Tibial artery (tissue), 4 donors: ENCODE data around the gene CEP76.

Experiments used
- DNase-seq, 2 donors: peaks; one replicate each; pipeline ENCODE4 v3.0.0-alpha.2; 2019
- H3K27ac ChIP-seq, 2 donors: fragments of 200-600 bp; sonication (generic) in 1 of 2; 1 replicate in 1 of 2; 2 replicates in 1 of 2; pipeline ENCODE4 v1.5.1; 2018 to 2019; ENCODE audit warnings: mild to moderate bottlenecking in 1 of 2
- H3K27me3 ChIP-seq, 2 donors: fragments of 200-600 bp; sonication (generic) in 1 of 2; one replicate each; pipeline versions ENCODE4 v1.5.1 to v1.6.0; 2016 to 2019
- H3K36me3 ChIP-seq, 3 donors: fragments of 200-600 bp; sonication (generic) in 2 of 3; one replicate each; pipeline ENCODE4 v1.5.1; 2016 to 2019; ENCODE audit warnings: mild to moderate bottlenecking in 2 of 3
- H3K4me1 ChIP-seq, 4 donors: fragments of 200-600 bp; sonication (generic) in 2 of 4; 1 replicate in 3 of 4; 2 replicates in 1 of 4; pipeline ENCODE4 v1.5.1; 2016 to 2019
- H3K4me3 ChIP-seq, 2 donors: fragments of 200-600 bp; sonication (generic) in 1 of 2; 1 replicate in 1 of 2; 2 replicates in 1 of 2; pipeline ENCODE4 v1.5.1; 2018 to 2019; ENCODE audit warnings: mild to moderate bottlenecking in 2 of 2
- H3K9me3 ChIP-seq, 3 donors: fragments of 200-600 bp; sonication (generic) in 1 of 3; one replicate each; pipeline ENCODE4 v1.5.1; 2016 to 2019
- CTCF ChIP-seq, 2 experiments: fragments of 200-600 bp in 1 of 2; fragments of 450-650 bp in 1 of 2; IDR thresholded peaks; one replicate each; pipeline ENCODE4 v1.5.1; 2017 to 2019; ENCODE audit warnings: antibody characterized with exemption in 2 of 2, mild to moderate bottlenecking in 1 of 2, moderate library complexity in 1 of 2
- intact Hi-C: fragments of 100-400 bp; cut with DNase I; formaldehyde crosslinking; loops from one replicate; pipeline ENCODE4 v1.15.0; 2023; ENCODE audit warnings: low total_unique reads

Gene CEP76

GRCh38 chr18:12679183-12679786 is 23.2 kb downstream of the CEP76 start:
- peaks cover 0 to 13% (median 3%) of the 10 kb centered on the region in 4 donors for H3K4me1 ChIP-seq
- no peaks in the 10 kb centered on the region for H3K27me3 ChIP-seq
- intact Hi-C loops: no loop called here
- H3K27ac ChIP-seq: peak overlapping the region; percentile 77 to 80
- peak overlapping the region; percentile 33 to 48 for H3K4me3 ChIP-seq
- peaks cover 3 to 37% (median 4%) of the 10 kb centered on the region in 3 donors for H3K36me3 ChIP-seq
- H3K9me3 ChIP-seq: no peaks in the 10 kb centered on the region
- peak; percentile 65 to 83 for DNase-seq
- TF ChIP-seq CTCF (IDR thresholded peaks at IDR 0.05): no peak

- H3K9me3 ChIP-seq: no peaks in the 10 kb centered on the region
- intact Hi-C loops: no loop called here
- H3K27ac ChIP-seq: no peak overlapping the region
Observed at GRCh38 chr18:12668041-12668440, 34.5 kb downstream of the CEP76 start.

GRCh38 chr18:12659904-12660605 is 42.5 kb downstream of the CEP76 start:
- no peak overlapping the region for H3K4me3 ChIP-seq
- H3K36me3 ChIP-seq: peaks cover 0 to 8% (median 0%) of the 10 kb centered on the region in 3 donors
- DNase-seq: peak in 1 of 2 donors; percentile 58
- H3K4me1 ChIP-seq: peaks cover 0 to 13% (median 4%) of the 10 kb centered on the region in 4 donors
- intact Hi-C loops: loop anchor here (2.0 to 10.0 kb wide), 3 partner anchors 253 to 385 kb away; partner anchors contain the start of gene PRELID3A
- TF ChIP-seq CTCF (IDR thresholded peaks at IDR 0.05): peak; percentile 91 to 94
- no peaks in the 10 kb centered on the region for H3K9me3 ChIP-seq
- H3K27ac ChIP-seq: no peak overlapping the region
- H3K27me3 ChIP-seq: no peaks in the 10 kb centered on the region

More at GRCh38 chr18:12668041-12668440, 34.5 kb downstream of the CEP76 start:
- DNase-seq: no peak
- no peak overlapping the region for H3K4me3 ChIP-seq
- no peaks in the 10 kb centered on the region for H3K4me1 ChIP-seq
- no peak for TF ChIP-seq CTCF (IDR thresholded peaks at IDR 0.05)
- H3K27me3 ChIP-seq: no peaks in the 10 kb centered on the region
- H3K36me3 ChIP-seq: peaks cover 0 to 11% (median 10%) of the 10 kb centered on the region in 3 donors

GRCh38 chr18:12658426-12659138 is 43.9 kb downstream of the CEP76 start:
- H3K27ac ChIP-seq: peak overlapping the region; percentile 97 to 99
- H3K4me3 ChIP-seq: peak overlapping the region; percentile 77 to 83
- H3K9me3 ChIP-seq: no peaks in the 10 kb centered on the region
- TF ChIP-seq CTCF (IDR thresholded peaks at IDR 0.05): no peak
- H3K27me3 ChIP-seq: no peaks in the 10 kb centered on the region
- intact Hi-C loops: loop anchor here (5.0 to 10.0 kb wide), 2 partner anchors 251 to 384 kb away; partner anchors contain the start of gene PRELID3A
- peak; percentile 31 to 74 for DNase-seq
- H3K36me3 ChIP-seq: peaks cover 0 to 8% (median 0%) of the 10 kb centered on the region in 3 donors
- peaks cover 0 to 15% (median 6%) of the 10 kb centered on the region in 4 donors for H3K4me1 ChIP-seq

GRCh38 chr18:12657684-12658425 is 44.7 kb downstream of the CEP76 start, which contains the start of gene SPIRE1:
TSS of gene SPIRE1 (minus strand) at chr18:12658107. CDS start at chr18:12657866, 241 bp downstream.
- H3K27ac ChIP-seq: peak within 1 kb of the TSS; percentile 97 to 99
- intact Hi-C loops: loop anchor here (5.0 to 10.0 kb wide), 2 partner anchors 251 to 383 kb away; partner anchors contain the start of gene PRELID3A
- no peaks in the 10 kb centered on the region for H3K27me3 ChIP-seq
- H3K9me3 ChIP-seq: no peaks in the 10 kb centered on the region
- H3K4me3 ChIP-seq: peak within 1 kb of the TSS; percentile 77 to 83
- peak; percentile 76 to 90 for DNase-seq
- H3K4me1 ChIP-seq: peaks cover 0 to 22% (median 10%) of the 10 kb centered on the region in 4 donors
- no peak for TF ChIP-seq CTCF (IDR thresholded peaks at IDR 0.05)
- peaks cover 0 to 8% (median 0%) of the 10 kb centered on the region in 3 donors for H3K36me3 ChIP-seq
